OCI-LY7 (cell line): ENCODE data around the gene NRF1. TPM values are rescaled to one million over a fixed set of nuclear protein-coding genes. Genes with fewer than 3 reads are reported as not detected.
"Not testable (repeated sequence)": the region's sequence is repeated elsewhere in the genome, so short reads cannot be mapped to it uniquely, and the experiment has no call there.

Experiments used
- BruUV-seq: library from RNA; stranded (reverse); fragments of 400-500 nt; replicated peaks from 2 replicates; lab custom pipeline; 2021; lab: Mats Ljungman, UMichigan
- CTCF ChIA-PET: fragments of 300-600 bp; sonication (Branson Sonifier 250); formaldehyde crosslinking; loops from one replicate; lab custom pipeline; 2022; ENCODE audit warnings: antibody characterized with exemption; ENCODE audit not compliant: unreplicated experiment; lab: Charles Lee
- POLR2A ChIA-PET: fragments of 300-600 bp; sonication (Branson Sonifier 250); formaldehyde crosslinking; loops from one replicate; lab custom pipeline; 2022; ENCODE audit warnings: antibody characterized with exemption; lab: Charles Lee
- DNase-seq: peaks from one replicate; pipeline ENCODE4 v3.0.0-alpha.2; 2015; ENCODE audit warnings: low spot score
- H2AFZ ChIP-seq: fragments of 200-600 bp; sonication (generic), shearing (Covaris generic); 2 replicates; pipeline ENCODE4 v1.6.1; 2014; ENCODE audit warnings: mild to moderate bottlenecking, antibody characterized with exemption, low read length, moderate library complexity
- H3K27ac ChIP-seq: fragments of 200-600 bp; sonication (generic); 2 replicates; pipeline ENCODE4 v1.5.1; 2014; ENCODE audit warnings: mixed run types, low read depth, mild to moderate bottlenecking, moderate library complexity, low read length, inconsistent platforms; ENCODE audit not compliant: poor library complexity, severe bottlenecking
- H3K36me3 ChIP-seq: fragments of 200-600 bp; sonication (generic); 2 replicates; pipeline ENCODE4 v1.6.1; 2014; ENCODE audit warnings: mild to moderate bottlenecking, antibody characterized with exemption, low read length, moderate library complexity, mixed read lengths; ENCODE audit not compliant: insufficient read depth
- H3K4me1 ChIP-seq: fragments of 200-600 bp; sonication (generic); 2 replicates; pipeline ENCODE4 v1.5.1; 2014; ENCODE audit warnings: mild to moderate bottlenecking, low read length; ENCODE audit not compliant: insufficient read depth, poor library complexity, severe bottlenecking
- H3K4me2 ChIP-seq: fragments of 200-600 bp; sonication (generic); 2 replicates; pipeline ENCODE4 v1.6.1; 2014; ENCODE audit warnings: mild to moderate bottlenecking, low read length
- H3K4me3 ChIP-seq: fragments of 200-600 bp; sonication (generic); 2 replicates; pipeline ENCODE4 v1.5.1; 2014; ENCODE audit warnings: mild to moderate bottlenecking, low read depth, low read length; ENCODE audit not compliant: poor library complexity, severe bottlenecking
- H3K79me2 ChIP-seq: fragments of 200-600 bp; sonication (generic); 2 replicates; pipeline ENCODE4 v1.6.1; 2016; ENCODE audit warnings: low read depth, mild to moderate bottlenecking, low read length, moderate library complexity, mixed read lengths; ENCODE audit not compliant: insufficient read depth
- H3K9me2 ChIP-seq: fragments of 200-600 bp; sonication (generic); 2 replicates; pipeline ENCODE4 v1.6.1; 2016; ENCODE audit warnings: mild to moderate bottlenecking, low read length, mixed read lengths; ENCODE audit not compliant: insufficient read depth
- H3K9me3 ChIP-seq: fragments of 200-600 bp; sonication (generic); 2 replicates; pipeline ENCODE4 v1.6.1; 2014; ENCODE audit warnings: mild to moderate bottlenecking, mixed run types, low read length, mixed read lengths
- H4K20me1 ChIP-seq: fragments of 200-600 bp; sonication (generic); 2 replicates; pipeline ENCODE4 v1.6.1; 2014; ENCODE audit warnings: mild to moderate bottlenecking, antibody characterized with exemption, low read length, moderate library complexity, mixed read lengths; ENCODE audit not compliant: insufficient read depth
- CTCF ChIP-seq: fragments of 200-600 bp; sonication (generic); conservative IDR thresholded peaks from 2 replicates; pipeline ENCODE4 v1.5.1; 2014; ENCODE audit warnings: mild to moderate bottlenecking, antibody characterized with exemption, low read length, moderate library complexity, mixed read lengths
- EZH2phosphoT487 ChIP-seq: fragments of 200-600 bp; sonication (generic); IDR thresholded peaks from 2 replicates; pipeline ENCODE4 v1.6.1; 2018; ENCODE audit warnings: low read depth, borderline replicate concordance, mild to moderate bottlenecking, mixed run types, antibody characterized with exemption, low read length, moderate library complexity, mixed read lengths
- intact Hi-C: fragments of 100-400 bp; cut with micrococcal nuclease; formaldehyde crosslinking; loops from one replicate; pipeline ENCODE4 v1.10.0; 2022; ENCODE audit not compliant: unreplicated experiment
- total RNA-seq, 2 experiments: library from RNA; depleted of rRNA in 1 of 2; stranded (reverse); fragments of >200 nt in 1 of 2; shearing (Covaris generic) in 1 of 2; gene quantifications; 2 replicates each; pipeline ENCODE4 v1.2.3, GENCODE V29; 2014 to 2022

The NRF1 gene
- total RNA-seq, 2 experiments from 2014 or later, result 26.5 to 26.9 TPM

- peaks cover 28% of the 10 kb centered on the region for H3K79me2 ChIP-seq
- CTCF ChIA-PET, result no interaction called here
Observed at GRCh38 chr7:129657363-129657762, 45.8 kb downstream of the NRF1 start.

DNA sequence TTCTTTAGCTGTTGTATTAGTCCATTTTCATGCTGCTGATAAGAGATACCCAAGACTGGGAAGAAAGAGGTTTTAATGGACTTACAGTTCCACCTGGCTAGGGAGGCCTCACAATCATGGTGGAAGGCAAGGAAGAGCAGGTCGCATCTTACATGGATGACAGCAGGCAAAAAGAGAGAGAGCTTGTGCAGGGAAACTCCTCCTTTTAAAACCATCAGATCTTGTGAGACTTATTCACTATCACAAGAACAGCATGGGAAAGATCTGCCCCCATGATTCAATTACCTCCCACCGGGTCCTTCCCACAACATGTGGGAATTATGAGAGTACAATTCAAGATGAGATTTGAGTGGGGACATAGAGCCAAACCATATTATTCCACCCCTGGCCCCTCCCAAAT, 48.4 kb downstream of the NRF1 start:
- BruUV-seq, DNase-seq, H2AFZ ChIP-seq, H3K4me2 ChIP-seq, H3K27ac ChIP-seq, H3K4me3 ChIP-seq, CTCF ChIA-PET, H4K20me1 ChIP-seq, H3K9me2 ChIP-seq, H3K4me1 ChIP-seq: not testable (repeated sequence)
- peaks cover 18% of the 10 kb centered on the region for H3K79me2 ChIP-seq
- H3K9me3 ChIP-seq, result peaks cover 26% of the 10 kb centered on the region
- intact Hi-C loops, result loop anchor here (5.0 kb wide), 1 partner anchor 352 kb away; no protein-coding TSS in a partner anchor
- POLR2A ChIA-PET, result interaction anchor here (0.7 kb wide), 1 partner anchor 19 kb away, joined by 3 read pairs; no protein-coding TSS in a partner anchor
- peaks cover 81% of the 10 kb centered on the region for H3K36me3 ChIP-seq

More at GRCh38 chr7:129657363-129657762, 45.8 kb downstream of the NRF1 start:
- no peak overlapping the region for H3K27ac ChIP-seq
- intact Hi-C loops, result no loop called here
- POLR2A ChIA-PET, result interaction anchor here (0.6 to 0.7 kb wide), 2 partner anchors 192 to 1263 kb away, joined by 3 to 4 read pairs; no protein-coding TSS in a partner anchor
- no peaks in the 10 kb centered on the region for H4K20me1 ChIP-seq
- H3K4me2 ChIP-seq, result no peak overlapping the region
- peaks cover 25% of the 10 kb centered on the region for H3K9me3 ChIP-seq
- no peaks in the 10 kb centered on the region for H3K4me1 ChIP-seq
- no TSS peak for BruUV-seq
- no peak overlapping the region for H2AFZ ChIP-seq
- no peak for DNase-seq
- H3K9me2 ChIP-seq, result no peaks in the 10 kb centered on the region
- TF ChIP-seq CTCF (no peak), EZH2phosphoT487 (no peak)
- peaks cover 75% of the 10 kb centered on the region for H3K36me3 ChIP-seq
- no peak overlapping the region for H3K4me3 ChIP-seq

- intact Hi-C loops, result loop anchor here (5.0 kb wide), 1 partner anchor 351 kb away; no protein-coding TSS in a partner anchor
- CTCF ChIA-PET, result no interaction called here
- no peak overlapping the region for H3K27ac ChIP-seq
- H3K4me3 ChIP-seq, result no peak overlapping the region
- H3K36me3 ChIP-seq, result peaks cover 86% of the 10 kb centered on the region
- H2AFZ ChIP-seq, result no peak overlapping the region
- no peaks in the 10 kb centered on the region for H4K20me1 ChIP-seq
- no peak for DNase-seq
- H3K9me2 ChIP-seq, result no peaks in the 10 kb centered on the region
- peaks cover 26% of the 10 kb centered on the region for H3K9me3 ChIP-seq
- POLR2A ChIA-PET, result no interaction called here
- TF ChIP-seq CTCF (no peak), EZH2phosphoT487 (no peak)
- BruUV-seq, result no TSS peak
- no peak overlapping the region for H3K4me2 ChIP-seq
- H3K79me2 ChIP-seq, result peaks cover 3% of the 10 kb centered on the region; the same call in 1 of the 2 replicates
- H3K4me1 ChIP-seq, result no peaks in the 10 kb centered on the region
Observed at GRCh38 chr7:129661645-129662182, 50.2 kb downstream of the NRF1 start.

GRCh38 chr7:129663240-129663639, 51.7 kb downstream of the NRF1 start:
- CTCF ChIA-PET, BruUV-seq, DNase-seq, H4K20me1 ChIP-seq, H3K79me2 ChIP-seq, H3K4me3 ChIP-seq, H2AFZ ChIP-seq, H3K27ac ChIP-seq, H3K4me2 ChIP-seq, POLR2A ChIA-PET, H3K4me1 ChIP-seq, H3K9me2 ChIP-seq: not testable (repeated sequence)
- peaks cover 77% of the 10 kb centered on the region for H3K36me3 ChIP-seq
- intact Hi-C loops, result loop anchor here (5.0 kb wide), 1 partner anchor 349 kb away; no protein-coding TSS in a partner anchor
- H3K9me3 ChIP-seq, result peaks cover 26% of the 10 kb centered on the region
